Loucy (cell line): ENCODE data around the gene PCK1.

Experiments used
- CTCF ChIP-seq: fragments of 200-600 bp; sonication (generic); conservative IDR thresholded peaks from 2 replicates; pipeline ENCODE4 v1.5.1; 2014; ENCODE audit warnings: mild to moderate bottlenecking, antibody characterized with exemption, low read length
- EZH2phosphoT487 ChIP-seq: fragments of 200-600 bp; IDR thresholded peaks from 2 replicates; pipeline ENCODE4 v1.6.1; 2018; ENCODE audit warnings: antibody characterized with exemption, mild to moderate bottlenecking, moderate library complexity, borderline replicate concordance

GRCh38 chr20:57576002-57576401, 15.1 kb downstream of the PCK1 start:
- TF ChIP-seq CTCF, result no peak
- TF ChIP-seq EZH2phosphoT487, result no peak
